B cell (primary cell): ENCODE measurements around the gene KCND2.

ENCODE experiments used
- EZH2 ChIP-seq: IDR thresholded peaks from 2 replicates; pipeline ENCODE4 v1.6.1; 2012; ENCODE audit warnings: borderline replicate concordance, low read depth, mild to moderate bottlenecking, moderate library complexity, low read length; ENCODE audit not compliant: insufficient read depth, poor library complexity, severe bottlenecking
- TF ChIP-seq, protein P1 (sequence below): fragments of 200-600 bp; IDR thresholded peaks from one replicate; pipeline ENCODE4 v1.8.0; 2022; ENCODE audit warnings: antibody characterized with exemption, mild to moderate bottlenecking

DNA sequence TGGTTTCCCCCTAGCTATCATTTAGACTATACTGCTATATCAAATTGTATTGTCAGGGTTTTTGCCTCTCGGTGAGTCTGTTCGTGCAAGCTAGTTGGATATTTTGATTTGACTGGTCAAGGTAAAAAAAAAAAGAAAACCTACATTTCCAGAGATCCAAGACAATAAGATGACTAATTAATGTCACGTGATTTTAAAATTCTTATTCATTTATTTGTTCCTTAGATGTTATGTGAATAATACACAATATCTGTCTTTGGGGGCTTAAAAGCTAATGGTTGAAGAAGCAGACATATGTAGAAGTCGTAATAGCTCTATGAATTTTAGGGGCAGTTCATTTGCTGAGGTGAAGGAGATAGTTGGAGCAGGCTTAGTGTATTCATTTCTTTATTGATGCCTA lies 191.1 kb downstream of the KCND2 start:
- TF ChIP-seq EZH2: no peak
- TF ChIP-seq, protein P1, sequence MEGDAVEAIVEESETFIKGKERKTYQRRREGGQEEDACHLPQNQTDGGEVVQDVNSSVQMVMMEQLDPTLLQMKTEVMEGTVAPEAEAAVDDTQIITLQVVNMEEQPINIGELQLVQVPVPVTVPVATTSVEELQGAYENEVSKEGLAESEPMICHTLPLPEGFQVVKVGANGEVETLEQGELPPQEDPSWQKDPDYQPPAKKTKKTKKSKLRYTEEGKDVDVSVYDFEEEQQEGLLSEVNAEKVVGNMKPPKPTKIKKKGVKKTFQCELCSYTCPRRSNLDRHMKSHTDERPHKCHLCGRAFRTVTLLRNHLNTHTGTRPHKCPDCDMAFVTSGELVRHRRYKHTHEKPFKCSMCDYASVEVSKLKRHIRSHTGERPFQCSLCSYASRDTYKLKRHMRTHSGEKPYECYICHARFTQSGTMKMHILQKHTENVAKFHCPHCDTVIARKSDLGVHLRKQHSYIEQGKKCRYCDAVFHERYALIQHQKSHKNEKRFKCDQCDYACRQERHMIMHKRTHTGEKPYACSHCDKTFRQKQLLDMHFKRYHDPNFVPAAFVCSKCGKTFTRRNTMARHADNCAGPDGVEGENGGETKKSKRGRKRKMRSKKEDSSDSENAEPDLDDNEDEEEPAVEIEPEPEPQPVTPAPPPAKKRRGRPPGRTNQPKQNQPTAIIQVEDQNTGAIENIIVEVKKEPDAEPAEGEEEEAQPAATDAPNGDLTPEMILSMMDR: no peak
